ENCODE data around the gene WDR72. TPM values are rescaled to one million over a fixed set of nuclear protein-coding genes. Genes with fewer than 3 reads are reported as not detected.

Gene WDR72
- 1.9 and 2.1 TPM in 2 replicates for total RNA-seq (2014; rRNA removed; shearing (Covaris generic))
- polyA plus RNA-seq (2016; fragmentation: Nextera tagmentation; extraction: Ambion mirVana), result 0.56 and 0.99 TPM in 2 replicates
- long read RNA-seq, full-length matches to known transcripts, result 1 of 1 reads
- long read RNA-seq, partial matches to known transcripts, result 0 of 1 reads
- long read RNA-seq, other reads (novel, unspliced or antisense), result 0 of 1 reads

DNA sequence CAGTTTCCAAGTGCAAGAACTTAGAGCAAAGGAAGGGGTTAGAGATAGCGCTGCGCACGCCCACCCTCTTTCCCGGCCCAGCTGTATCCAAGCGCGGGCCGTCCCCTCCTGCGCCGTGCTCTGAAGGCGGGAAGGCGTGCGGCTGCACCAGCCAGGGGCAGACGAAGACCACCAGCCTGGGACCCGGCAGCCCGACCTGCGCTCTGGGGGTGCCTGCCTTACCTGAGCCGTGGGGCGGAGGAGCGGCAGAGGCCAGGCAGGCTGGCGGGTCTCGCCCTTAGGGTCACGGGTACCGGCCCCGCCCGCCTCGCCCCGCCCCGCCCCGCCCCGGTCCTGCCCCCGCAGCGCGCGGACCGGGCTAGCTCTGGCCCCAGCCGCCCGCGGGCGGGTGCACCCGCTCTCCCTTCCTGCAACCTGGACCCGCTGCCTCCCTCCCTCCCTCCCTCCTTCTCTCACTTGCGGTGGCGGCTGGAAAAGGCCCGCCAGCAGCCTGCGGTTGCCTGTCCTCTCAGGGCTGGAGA lies at the start of gene WDR72:
Gene WDR72 (minus strand): TSS at position 253 of the 521 bp plus-strand sequence. CDS start 26,514 bp downstream, outside the sequence.
- Histone ChIP-seq H3K4me3 (peak within 1 kb of the TSS; percentile 44), H3K4me2 (peak within 1 kb of the TSS; percentile 57; the same call in 1 of the 2 replicates), H3K9me2 (ENCODE audit: insufficient read depth) (no peaks in the 10 kb centered on the region), H3K27ac (ENCODE audit: low read depth) (no peak within 1 kb of the TSS), H3K79me2 (replicated peaks; ENCODE audit: insufficient read depth) (no peaks in the 10 kb centered on the region), H2AFZ (no peak within 1 kb of the TSS), H3K36me3 (ENCODE audit: insufficient read depth) (no peaks in the 10 kb centered on the region), H3K4me1 (ENCODE audit: insufficient read depth) (no peaks in the 10 kb centered on the region), H3K27me3 (ENCODE audit: insufficient read depth) (peaks cover 27% of the 10 kb centered on the region; the same call in 1 of the 2 replicates), H3F3A (replicated peaks; ENCODE audit: low read depth) (no peaks in the 10 kb centered on the region), H4K20me1 (replicated peaks; ENCODE audit: insufficient read depth) (no peaks in the 10 kb centered on the region)
- H3K36me3 Mint-ChIP-seq (ENCODE audit: low read depth), result no peaks in the 10 kb centered on the region
- peak within 1 kb of the TSS; percentile 72 for H3K4me3 Mint-ChIP-seq
- H3K27me3 Mint-ChIP-seq (ENCODE audit: insufficient read depth, low read depth, poor library complexity), result peaks cover 22% of the 10 kb centered on the region
- DNase-seq (ENCODE audit: low spot score), result peak; percentile 30
- peaks cover 6% of the 10 kb centered on the region; the same call in 2 of the 3 replicates for H3K4me1 Mint-ChIP-seq
- TF ChIP-seq CREB1 (CRISPR knock-in tag; IDR thresholded peaks at IDR 0.05; ENCODE audit: low read depth), result no peak
- no peak for TF ChIP-seq STAT1 (IDR thresholded peaks at IDR 0.05; ENCODE audit: unreplicated experiment)
- TF ChIP-seq, protein P1, sequence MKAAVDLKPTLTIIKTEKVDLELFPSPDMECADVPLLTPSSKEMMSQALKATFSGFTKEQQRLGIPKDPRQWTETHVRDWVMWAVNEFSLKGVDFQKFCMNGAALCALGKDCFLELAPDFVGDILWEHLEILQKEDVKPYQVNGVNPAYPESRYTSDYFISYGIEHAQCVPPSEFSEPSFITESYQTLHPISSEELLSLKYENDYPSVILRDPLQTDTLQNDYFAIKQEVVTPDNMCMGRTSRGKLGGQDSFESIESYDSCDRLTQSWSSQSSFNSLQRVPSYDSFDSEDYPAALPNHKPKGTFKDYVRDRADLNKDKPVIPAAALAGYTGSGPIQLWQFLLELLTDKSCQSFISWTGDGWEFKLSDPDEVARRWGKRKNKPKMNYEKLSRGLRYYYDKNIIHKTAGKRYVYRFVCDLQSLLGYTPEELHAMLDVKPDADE (IDR thresholded peaks at IDR 0.05), result no peak
- TF ChIP-seq, protein P2, sequence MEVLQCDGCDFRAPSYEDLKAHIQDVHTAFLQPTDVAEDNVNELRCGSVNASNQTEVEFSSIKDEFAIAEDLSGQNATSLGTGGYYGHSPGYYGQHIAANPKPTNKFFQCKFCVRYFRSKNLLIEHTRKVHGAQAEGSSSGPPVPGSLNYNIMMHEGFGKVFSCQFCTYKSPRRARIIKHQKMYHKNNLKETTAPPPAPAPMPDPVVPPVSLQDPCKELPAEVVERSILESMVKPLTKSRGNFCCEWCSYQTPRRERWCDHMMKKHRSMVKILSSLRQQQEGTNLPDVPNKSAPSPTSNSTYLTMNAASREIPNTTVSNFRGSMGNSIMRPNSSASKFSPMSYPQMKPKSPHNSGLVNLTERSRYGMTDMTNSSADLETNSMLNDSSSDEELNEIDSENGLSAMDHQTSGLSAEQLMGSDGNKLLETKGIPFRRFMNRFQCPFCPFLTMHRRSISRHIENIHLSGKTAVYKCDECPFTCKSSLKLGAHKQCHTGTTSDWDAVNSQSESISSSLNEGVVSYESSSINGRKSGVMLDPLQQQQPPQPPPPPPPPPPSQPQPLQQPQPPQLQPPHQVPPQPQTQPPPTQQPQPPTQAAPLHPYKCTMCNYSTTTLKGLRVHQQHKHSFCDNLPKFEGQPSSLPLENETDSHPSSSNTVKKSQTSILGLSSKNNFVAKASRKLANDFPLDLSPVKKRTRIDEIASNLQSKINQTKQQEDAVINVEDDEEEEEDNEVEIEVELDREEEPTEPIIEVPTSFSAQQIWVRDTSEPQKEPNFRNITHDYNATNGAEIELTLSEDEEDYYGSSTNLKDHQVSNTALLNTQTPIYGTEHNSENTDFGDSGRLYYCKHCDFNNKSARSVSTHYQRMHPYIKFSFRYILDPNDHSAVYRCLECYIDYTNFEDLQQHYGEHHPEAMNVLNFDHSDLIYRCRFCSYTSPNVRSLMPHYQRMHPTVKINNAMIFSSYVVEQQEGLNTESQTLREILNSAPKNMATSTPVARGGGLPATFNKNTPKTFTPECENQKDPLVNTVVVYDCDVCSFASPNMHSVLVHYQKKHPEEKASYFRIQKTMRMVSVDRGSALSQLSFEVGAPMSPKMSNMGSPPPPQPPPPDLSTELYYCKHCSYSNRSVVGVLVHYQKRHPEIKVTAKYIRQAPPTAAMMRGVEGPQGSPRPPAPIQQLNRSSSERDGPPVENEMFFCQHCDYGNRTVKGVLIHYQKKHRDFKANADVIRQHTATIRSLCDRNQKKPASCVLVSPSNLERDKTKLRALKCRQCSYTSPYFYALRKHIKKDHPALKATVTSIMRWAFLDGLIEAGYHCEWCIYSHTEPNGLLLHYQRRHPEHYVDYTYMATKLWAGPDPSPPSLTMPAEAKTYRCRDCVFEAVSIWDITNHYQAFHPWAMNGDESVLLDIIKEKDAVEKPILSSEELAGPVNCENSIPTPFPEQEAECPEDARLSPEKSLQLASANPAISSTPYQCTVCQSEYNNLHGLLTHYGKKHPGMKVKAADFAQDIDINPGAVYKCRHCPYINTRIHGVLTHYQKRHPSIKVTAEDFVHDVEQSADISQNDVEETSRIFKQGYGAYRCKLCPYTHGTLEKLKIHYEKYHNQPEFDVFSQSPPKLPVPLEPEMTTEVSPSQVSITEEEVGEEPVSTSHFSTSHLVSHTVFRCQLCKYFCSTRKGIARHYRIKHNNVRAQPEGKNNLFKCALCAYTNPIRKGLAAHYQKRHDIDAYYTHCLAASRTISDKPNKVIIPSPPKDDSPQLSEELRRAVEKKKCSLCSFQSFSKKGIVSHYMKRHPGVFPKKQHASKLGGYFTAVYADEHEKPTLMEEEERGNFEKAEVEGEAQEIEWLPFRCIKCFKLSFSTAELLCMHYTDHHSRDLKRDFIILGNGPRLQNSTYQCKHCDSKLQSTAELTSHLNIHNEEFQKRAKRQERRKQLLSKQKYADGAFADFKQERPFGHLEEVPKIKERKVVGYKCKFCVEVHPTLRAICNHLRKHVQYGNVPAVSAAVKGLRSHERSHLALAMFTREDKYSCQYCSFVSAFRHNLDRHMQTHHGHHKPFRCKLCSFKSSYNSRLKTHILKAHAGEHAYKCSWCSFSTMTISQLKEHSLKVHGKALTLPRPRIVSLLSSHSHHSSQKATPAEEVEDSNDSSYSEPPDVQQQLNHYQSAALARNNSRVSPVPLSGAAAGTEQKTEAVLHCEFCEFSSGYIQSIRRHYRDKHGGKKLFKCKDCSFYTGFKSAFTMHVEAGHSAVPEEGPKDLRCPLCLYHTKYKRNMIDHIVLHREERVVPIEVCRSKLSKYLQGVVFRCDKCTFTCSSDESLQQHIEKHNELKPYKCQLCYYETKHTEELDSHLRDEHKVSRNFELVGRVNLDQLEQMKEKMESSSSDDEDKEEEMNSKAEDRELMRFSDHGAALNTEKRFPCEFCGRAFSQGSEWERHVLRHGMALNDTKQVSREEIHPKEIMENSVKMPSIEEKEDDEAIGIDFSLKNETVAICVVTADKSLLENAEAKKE (CRISPR knock-in tag; IDR thresholded peaks at IDR 0.05), result no peak
- TF ChIP-seq EZH2phosphoT487 (IDR thresholded peaks at IDR 0.05; ENCODE audit: unreplicated experiment), result no peak
- TF ChIP-seq POLR2AphosphoS5 (IDR thresholded peaks at IDR 0.05; ENCODE audit: low read depth), result no peak
- H3K27ac Mint-ChIP-seq, result no peak within 1 kb of the TSS
- ATAC-seq, result peak; percentile 93
- no peaks in the 10 kb centered on the region for H3K9me3 Mint-ChIP-seq

Measured in GM23338 (cell line).